ENCODE results near the gene BICRA. TPM values are rescaled to one million over a fixed set of nuclear protein-coding genes. Genes with fewer than 3 reads are reported as not detected.

BICRA gene
- total RNA-seq, 1 experiment from 2014 or later = 14.4 TPM

DNA sequence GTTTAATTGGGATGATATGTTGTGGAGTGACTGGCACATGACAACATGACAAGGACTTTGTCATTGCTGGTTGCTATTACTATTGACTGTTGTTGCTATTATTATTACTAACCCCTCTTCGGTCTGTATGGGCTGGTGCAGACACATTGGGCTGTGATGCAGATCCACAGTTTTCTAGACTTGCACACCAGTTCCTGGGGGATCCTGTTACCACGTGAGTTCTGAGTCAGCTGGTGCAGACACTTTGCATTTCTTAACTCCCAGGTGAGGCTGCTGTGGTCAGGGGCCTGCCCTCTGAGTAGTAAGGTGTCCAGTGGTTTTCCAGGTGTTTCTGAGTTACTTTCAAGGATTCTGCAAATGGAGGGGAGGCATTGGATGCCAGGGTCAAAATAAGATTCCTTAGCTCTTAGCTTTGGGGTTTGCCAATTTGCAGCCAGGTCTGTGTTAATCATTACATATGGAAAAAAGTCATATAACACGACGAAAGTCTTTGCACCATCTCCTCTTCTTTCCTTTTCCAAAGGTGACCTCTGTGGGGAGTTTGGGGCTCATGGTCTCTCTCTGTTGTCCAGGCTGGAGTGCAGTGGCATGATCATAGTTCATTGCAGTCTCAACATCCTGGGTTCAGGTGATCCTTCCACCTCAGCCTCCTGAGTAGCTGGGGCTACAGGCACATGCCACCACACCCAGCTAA is 19.3 kb downstream of the BICRA start:
- H4K20me1 ChIP-seq (ENCODE audit: insufficient read depth) = peaks cover 65% of the 10 kb centered on the region
- no peak overlapping the region for H3K4me3 ChIP-seq
- no peaks in the 10 kb centered on the region for H3K9me3 ChIP-seq (ENCODE audit: insufficient read depth, low read depth)
- no peak overlapping the region for H2AFZ ChIP-seq
- H3K4me2 ChIP-seq = no peak overlapping the region
- intact Hi-C loops (cut with micrococcal nuclease; ENCODE audit: unreplicated experiment) = no loop called here
- H3K79me2 ChIP-seq (ENCODE audit: low read depth) = peaks cover 82% of the 10 kb centered on the region
- POLR2A ChIA-PET (ENCODE audit: unreplicated experiment) = no interaction called here
- BruUV-seq (replicated peaks) = no TSS peak
- H3K9me2 ChIP-seq (ENCODE audit: insufficient read depth) = no peaks in the 10 kb centered on the region
- peaks cover 21% of the 10 kb centered on the region for H3F3A ChIP-seq (ENCODE audit: insufficient read depth, low read depth)
- H3K36me3 ChIP-seq (ENCODE audit: low read depth) = 0 out of 2 replicates have a peak, but pooled peaks cover 4% of the 10 kb centered on the region
- CTCF ChIA-PET = no interaction called here
- peaks cover 3% of the 10 kb centered on the region for H3K4me1 ChIP-seq (replicated peaks; ENCODE audit: insufficient read depth)
- TF ChIP-seq EZH2 (IDR thresholded peaks at IDR 0.05; ENCODE audit: low read depth) (no peak), CTCF (conservative IDR thresholded peaks at IDR 0.05) (no peak)
- no peaks in the 10 kb centered on the region for H3K27me3 ChIP-seq (ENCODE audit: insufficient read depth, low read depth)
- DNase-seq = no peak
- no peak overlapping the region for H3K27ac ChIP-seq

GRCh38 chr19:47630594-47630993 is 21.7 kb downstream of the BICRA start:
- CTCF ChIA-PET = no interaction called here
- Histone ChIP-seq H3K79me2 (ENCODE audit: low read depth) (peaks cover 83% of the 10 kb centered on the region), H3K9me2 (ENCODE audit: insufficient read depth) (no peaks in the 10 kb centered on the region), H3K27me3 (ENCODE audit: insufficient read depth, low read depth) (no peaks in the 10 kb centered on the region), H3K4me2 (no peak overlapping the region), H4K20me1 (ENCODE audit: insufficient read depth) (peaks cover 48% of the 10 kb centered on the region), H3K27ac (no peak overlapping the region), H3K36me3 (ENCODE audit: low read depth) (0 out of 2 replicates have a peak, but pooled peaks cover 4% of the 10 kb centered on the region), H3K4me3 (no peak overlapping the region), H3F3A (ENCODE audit: insufficient read depth, low read depth) (peaks cover 30% of the 10 kb centered on the region), H2AFZ (no peak overlapping the region), H3K4me1 (replicated peaks; ENCODE audit: insufficient read depth) (peaks cover 11% of the 10 kb centered on the region), H3K9me3 (ENCODE audit: insufficient read depth, low read depth) (no peaks in the 10 kb centered on the region)
- no peak for DNase-seq
- intact Hi-C loops (cut with micrococcal nuclease; ENCODE audit: unreplicated experiment) = no loop called here
- POLR2A ChIA-PET (ENCODE audit: unreplicated experiment) = no interaction called here
- TF ChIP-seq CTCF (conservative IDR thresholded peaks at IDR 0.05) (no peak), EZH2 (IDR thresholded peaks at IDR 0.05; ENCODE audit: low read depth) (no peak)
- no TSS peak for BruUV-seq (replicated peaks)

GRCh38 chr19:47631681-47632446 is 22.9 kb downstream of the BICRA start:
- POLR2A ChIA-PET (ENCODE audit: unreplicated experiment) = interaction anchor here (0.6 kb wide), 1 partner anchor 237 kb away, joined by 20 read pairs; no protein-coding TSS in a partner anchor
- no peak overlapping the region for H3K4me3 ChIP-seq

More at GRCh38 chr19:47631681-47632446, 22.9 kb downstream of the BICRA start:
- Histone ChIP-seq H3K9me3 (ENCODE audit: insufficient read depth, low read depth) (no peaks in the 10 kb centered on the region), H3K4me1 (replicated peaks; ENCODE audit: insufficient read depth) (peaks cover 11% of the 10 kb centered on the region), H3K79me2 (ENCODE audit: low read depth) (peaks cover 85% of the 10 kb centered on the region), H3F3A (ENCODE audit: insufficient read depth, low read depth) (peaks cover 30% of the 10 kb centered on the region), H3K36me3 (ENCODE audit: low read depth) (0 out of 2 replicates have a peak, but pooled peaks cover 4% of the 10 kb centered on the region), H3K9me2 (ENCODE audit: insufficient read depth) (no peaks in the 10 kb centered on the region), H3K27ac (no peak overlapping the region), H3K27me3 (ENCODE audit: insufficient read depth, low read depth) (no peaks in the 10 kb centered on the region), H2AFZ (no peak overlapping the region), H3K4me2 (no peak overlapping the region), H4K20me1 (ENCODE audit: insufficient read depth) (peaks cover 50% of the 10 kb centered on the region)
- intact Hi-C loops (cut with micrococcal nuclease; ENCODE audit: unreplicated experiment) = no loop called here
- BruUV-seq (replicated peaks) = no TSS peak
- CTCF ChIA-PET = interaction anchor here (0.7 kb wide), 1 partner anchor 37 kb away, joined by 3 read pairs; no protein-coding TSS in a partner anchor
- no peak for TF ChIP-seq CTCF (conservative IDR thresholded peaks at IDR 0.05)
- no peak for TF ChIP-seq EZH2 (IDR thresholded peaks at IDR 0.05; ENCODE audit: low read depth)
- DNase-seq = no peak
